HEK293 (cell line): ENCODE measurements around the gene DCTN2.
A peak's percentile ranks its signal among the peaks of the same experiment; 100 is the strongest.

Source experiments
- CTCF ChIA-PET: fragments of 350-600 bp; formaldehyde crosslinking; extraction: SDS; loops from one replicate; lab custom pipeline; 2021; ENCODE audit warnings: antibody characterized with exemption; lab: Yijun Ruan, JAX
- POLR2A ChIA-PET: fragments of 300-600 bp; formaldehyde crosslinking; extraction: SDS; loops from one replicate; lab custom pipeline; 2020; ENCODE audit warnings: antibody characterized with exemption, inconsistent platforms; lab: Yijun Ruan, JAX
- H3K27ac ChIP-seq: fragments of 200-500 bp; sonication (Bioruptor generic); 2 replicates; pipeline ENCODE4 v1.5.1; 2014; ENCODE audit warnings: low read depth, low read length, control low read depth, inconsistent platforms; ENCODE audit errors: extremely low read depth
- H3K36me3 ChIP-seq, 2 experiments: fragments of 200-500 bp in 1 of 2; sonication (Bioruptor generic) in 1 of 2; 1 replicate in 1 of 2; 2 replicates in 1 of 2; pipeline ENCODE4 v1.5.1; 2014 to 2017; ENCODE audit warnings: inconsistent platforms in 2 of 2, low read length in 2 of 2; ENCODE audit not compliant: control insufficient read depth in 2 of 2, insufficient read depth in 1 of 2
- H3K4me1 ChIP-seq: fragments of 200-500 bp; sonication (Bioruptor generic); 2 replicates; pipeline ENCODE4 v1.5.1; 2014; ENCODE audit warnings: mild to moderate bottlenecking, low read length, inconsistent platforms; ENCODE audit not compliant: control insufficient read depth, insufficient read depth
- H3K4me3 ChIP-seq: 2 replicates; pipeline ENCODE4 v1.5.1; 2011; ENCODE audit warnings: low read depth, mild to moderate bottlenecking, control low read depth, low read length, moderate library complexity
- H3K9me3 ChIP-seq: fragments of 200-500 bp; sonication (Bioruptor generic); 2 replicates; pipeline ENCODE4 v1.5.1; 2014; ENCODE audit warnings: low read depth, low read length, inconsistent platforms; ENCODE audit not compliant: control insufficient read depth, insufficient read depth
- KLF10 ChIP-seq: fragments of 450-650 bp; IDR thresholded peaks from 2 replicates; pipeline ENCODE4 v1.5.1; 2018; ENCODE audit warnings: missing biosample characterization, mild to moderate bottlenecking, missing genetic modification characterization
- PATZ1 ChIP-seq: fragments of 450-650 bp; formaldehyde crosslinking; IDR thresholded peaks from 2 replicates; pipeline ENCODE4 v1.5.1; 2016; ENCODE audit warnings: missing biosample characterization, missing genetic modification characterization
- REST ChIP-seq: fragments of 450-650 bp; formaldehyde crosslinking; IDR thresholded peaks from 2 replicates; pipeline ENCODE4 v1.5.1; 2016; ENCODE audit warnings: missing biosample characterization, missing genetic modification characterization
- SALL2 ChIP-seq: fragments of 450-650 bp; formaldehyde crosslinking; IDR thresholded peaks from 2 replicates; pipeline ENCODE4 v1.5.0; 2017; ENCODE audit warnings: missing biosample characterization, mild to moderate bottlenecking, missing genetic modification characterization, borderline replicate concordance
- ZBTB49 ChIP-seq: fragments of 450-650 bp; formaldehyde crosslinking; IDR thresholded peaks from 2 replicates; pipeline ENCODE4 v1.5.1; 2016; ENCODE audit warnings: missing biosample characterization, missing genetic modification characterization, low read depth
- ZBTB8A ChIP-seq: fragments of 450-650 bp; formaldehyde crosslinking; IDR thresholded peaks from 2 replicates; pipeline ENCODE4 v1.5.1; 2016; ENCODE audit warnings: missing biosample characterization, missing genetic modification characterization
- ZEB2 ChIP-seq: fragments of 450-650 bp; formaldehyde crosslinking; IDR thresholded peaks from 2 replicates; pipeline ENCODE4 v1.5.1; 2016; ENCODE audit warnings: missing biosample characterization, missing genetic modification characterization
- ZNF133 ChIP-seq: fragments of 450-650 bp; formaldehyde crosslinking; IDR thresholded peaks from 2 replicates; pipeline ENCODE4 v1.5.1; 2016; ENCODE audit warnings: missing biosample characterization, missing genetic modification characterization
- ZNF18 ChIP-seq: fragments of 450-650 bp; formaldehyde crosslinking; IDR thresholded peaks from 2 replicates; pipeline ENCODE4 v1.5.1; 2016; ENCODE audit warnings: missing biosample characterization, missing genetic modification characterization
- ZNF280D ChIP-seq: fragments of 450-650 bp; formaldehyde crosslinking; IDR thresholded peaks from 2 replicates; pipeline ENCODE4 v1.5.1; 2016; ENCODE audit warnings: missing biosample characterization, missing genetic modification characterization
- ZNF302 ChIP-seq: fragments of 450-650 bp; formaldehyde crosslinking; IDR thresholded peaks from 2 replicates; pipeline ENCODE4 v1.5.1; 2016; ENCODE audit warnings: missing biosample characterization, missing genetic modification characterization, low read depth
- ZNF324 ChIP-seq: fragments of 450-650 bp; formaldehyde crosslinking; IDR thresholded peaks from 2 replicates; pipeline ENCODE4 v1.5.1; 2016; ENCODE audit warnings: missing biosample characterization, missing genetic modification characterization
- ZNF48 ChIP-seq: fragments of 450-650 bp; formaldehyde crosslinking; IDR thresholded peaks from 2 replicates; pipeline ENCODE4 v1.5.1; 2016; ENCODE audit warnings: missing biosample characterization, missing genetic modification characterization
- ZNF513 ChIP-seq: fragments of 450-650 bp; IDR thresholded peaks from 2 replicates; pipeline ENCODE4 v1.5.1; 2018; ENCODE audit warnings: missing biosample characterization, missing genetic modification characterization
- ZNF561 ChIP-seq: fragments of 450-650 bp; IDR thresholded peaks from 2 replicates; pipeline ENCODE4 v1.5.1; 2018; ENCODE audit warnings: missing biosample characterization, missing genetic modification characterization, borderline replicate concordance
- ZNF645 ChIP-seq: fragments of 450-650 bp; formaldehyde crosslinking; IDR thresholded peaks from 2 replicates; pipeline ENCODE4; 2016; ENCODE audit warnings: missing biosample characterization, missing genetic modification characterization
- ZNF830 ChIP-seq: fragments of 450-650 bp; IDR thresholded peaks from 2 replicates; pipeline ENCODE4 v1.5.0; 2018; ENCODE audit warnings: missing biosample characterization, missing genetic modification characterization, low read depth, mild to moderate bottlenecking, moderate library complexity
- ZSCAN16 ChIP-seq: fragments of 450-650 bp; formaldehyde crosslinking; IDR thresholded peaks from 2 replicates; pipeline ENCODE4 v1.5.1; 2016; ENCODE audit warnings: missing biosample characterization, missing genetic modification characterization
- ZSCAN30 ChIP-seq: fragments of 450-650 bp; IDR thresholded peaks from 2 replicates; pipeline ENCODE4 v1.5.1; 2018; ENCODE audit warnings: missing biosample characterization, mild to moderate bottlenecking, missing genetic modification characterization, moderate library complexity

The DCTN2 gene

GRCh38 chr12:57584050-57584449 lies 37.1 kb upstream of the DCTN2 start (continued):
- TF ChIP-seq REST (tag by site-specific recombination) (no peak), ZNF280D (no peak), ZNF830 (tag by site-specific recombination) (no peak), ZNF18 (tag by site-specific recombination) (no peak), ZBTB49 (tag by site-specific recombination) (no peak), ZNF133 (tag by site-specific recombination) (no peak), ZSCAN16 (tag by site-specific recombination) (no peak), ZNF302 (no peak), SALL2 (tag by site-specific recombination) (no peak), ZBTB8A (tag by site-specific recombination) (no peak), ZSCAN30 (tag by site-specific recombination) (no peak), KLF10 (tag by site-specific recombination) (no peak)

- Histone ChIP-seq H3K4me1 (no peaks in the 10 kb centered on the region), H3K9me3 (no peaks in the 10 kb centered on the region), H3K27ac (no peak overlapping the region), H3K4me3 (no peak overlapping the region), H3K36me3 (peaks cover 0 to 34% of the 10 kb centered on the region in 2 experiments; a peak in 2 of 3 replicates)
- POLR2A ChIA-PET, result interaction anchor here (0.7 to 1.5 kb wide), 4 partner anchors 21 to 63 kb away, joined by 3 to 6 read pairs (median 4); partner anchors contain the start of genes B4GALNT1 and DDIT3
- CTCF ChIA-PET, result interaction anchor here (0.5 to 6.6 kb wide), 44 partner anchors 8 to 458 kb away, joined by 3 to 113 read pairs (median 5); partner anchors contain the start of genes ARHGEF25, B4GALNT1, DCTN2 and OS9
- TF ChIP-seq ZNF48 (tag by site-specific recombination) (no peak), ZNF513 (tag by site-specific recombination) (no peak), ZNF324 (tag by site-specific recombination) (peak; percentile 21; the same call in 1 of the 2 replicates), ZNF645 (tag by site-specific recombination) (no peak), ZNF561 (tag by site-specific recombination) (0 out of 2 replicates have a peak, but pooled peaks have one; percentile 38), ZEB2 (tag by site-specific recombination) (peak; percentile 44), PATZ1 (tag by site-specific recombination) (0 out of 2 replicates have a peak, but pooled peaks have one; percentile 17)
Measured at GRCh38 chr12:57583008-57583831, 36.2 kb upstream of the DCTN2 start.
